ENCODE results near the gene EOLA2. TPM values are rescaled to one million over a fixed set of nuclear protein-coding genes. Genes with fewer than 3 reads are reported as not detected.
"Not testable (repeated sequence)": the region's sequence is repeated elsewhere in the genome, so short reads cannot be mapped to it uniquely, and the experiment has no call there.

Gene EOLA2
- total RNA-seq, 4 donors from 2014 or later, result 16.2 to 42.7 (median 24.0) TPM

DNA sequence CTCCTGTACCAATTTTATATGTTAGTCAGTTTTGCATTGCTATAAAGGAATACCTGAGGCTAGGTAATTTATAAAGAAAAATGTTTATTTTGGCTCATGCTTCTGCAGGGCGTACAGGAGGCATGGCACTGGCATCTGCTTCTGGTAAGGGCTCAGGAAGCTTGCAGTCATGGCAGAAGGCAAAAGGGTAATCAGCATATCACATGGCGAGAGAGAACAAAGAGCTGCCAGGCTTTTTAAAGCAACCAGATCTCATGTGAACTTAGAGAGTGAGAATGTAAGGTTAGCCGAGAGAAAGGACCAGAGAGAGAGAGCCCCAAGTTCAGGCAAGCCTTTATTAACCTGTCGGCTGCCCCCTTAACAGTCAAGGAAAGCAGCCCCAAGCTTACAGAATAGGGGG lies 14.5 kb downstream of the EOLA2 start:
- not testable (repeated sequence) for DNase-seq (ENCODE audit: low spot score); ATAC-seq (ENCODE audit: low FRiP score)

DNA sequence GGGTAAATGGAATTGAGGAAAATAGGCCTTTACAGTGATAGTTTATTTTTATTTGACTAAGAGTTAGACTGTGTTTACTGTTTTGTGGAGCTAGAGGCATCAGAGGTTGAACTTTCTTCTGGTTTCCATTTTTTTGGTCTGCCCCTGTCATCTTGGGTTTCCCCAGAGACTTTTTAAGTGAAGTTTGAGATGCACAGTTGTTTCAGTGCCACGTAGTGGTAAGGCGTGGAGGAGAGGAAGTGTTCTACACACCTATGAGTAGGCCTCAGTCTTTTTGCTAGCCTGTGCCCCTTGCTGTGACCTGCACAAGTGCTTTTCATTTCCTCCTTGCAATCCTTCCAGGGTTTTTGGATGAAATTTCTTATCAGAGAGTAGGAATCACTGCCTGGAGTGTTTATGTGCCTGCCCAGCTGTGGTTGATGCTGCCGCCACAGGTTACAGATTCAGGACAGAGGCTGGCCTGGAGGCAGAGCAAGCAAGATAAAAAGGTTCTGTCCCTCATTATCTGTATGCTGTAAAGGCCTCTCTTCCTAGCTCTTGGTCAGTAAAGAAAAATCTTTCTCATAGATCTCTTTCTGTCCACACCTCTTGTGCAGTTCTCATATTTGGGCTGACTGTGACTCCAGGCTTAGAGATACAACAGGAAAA lies 21.4 kb downstream of the EOLA2 start:
- ATAC-seq (ENCODE audit: low FRiP score) (no peak), DNase-seq (ENCODE audit: low spot score) (no peak)
- no peak for TF ChIP-seq CTCF (IDR thresholded peaks at IDR 0.05)

DNA sequence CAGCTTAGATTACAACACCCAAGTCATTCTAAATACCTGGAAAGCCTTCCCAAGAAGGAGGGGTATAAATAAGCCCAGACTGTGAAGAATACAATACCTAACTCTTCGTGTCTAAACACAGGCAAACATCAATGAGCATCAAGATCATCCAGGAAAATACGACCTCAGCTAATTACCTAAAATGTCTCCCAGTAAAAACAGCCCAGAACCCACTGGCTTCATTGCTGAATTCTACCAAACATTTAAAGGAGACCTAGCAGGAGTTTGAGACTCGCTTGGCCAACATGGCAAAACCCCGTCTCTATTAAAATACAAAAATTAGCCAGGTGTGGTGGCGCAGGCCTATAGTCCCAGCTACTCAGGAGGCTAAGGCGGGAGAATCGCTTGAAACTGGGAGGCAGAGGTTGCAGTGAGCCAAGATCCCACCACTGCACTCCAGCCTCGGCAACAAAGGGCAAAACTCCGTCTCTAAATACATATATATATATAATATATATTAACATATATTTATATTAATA lies 28.1 kb downstream of the EOLA2 start:
- ATAC-seq (ENCODE audit: low FRiP score) (no peak), DNase-seq (ENCODE audit: low spot score) (no peak)

DNA sequence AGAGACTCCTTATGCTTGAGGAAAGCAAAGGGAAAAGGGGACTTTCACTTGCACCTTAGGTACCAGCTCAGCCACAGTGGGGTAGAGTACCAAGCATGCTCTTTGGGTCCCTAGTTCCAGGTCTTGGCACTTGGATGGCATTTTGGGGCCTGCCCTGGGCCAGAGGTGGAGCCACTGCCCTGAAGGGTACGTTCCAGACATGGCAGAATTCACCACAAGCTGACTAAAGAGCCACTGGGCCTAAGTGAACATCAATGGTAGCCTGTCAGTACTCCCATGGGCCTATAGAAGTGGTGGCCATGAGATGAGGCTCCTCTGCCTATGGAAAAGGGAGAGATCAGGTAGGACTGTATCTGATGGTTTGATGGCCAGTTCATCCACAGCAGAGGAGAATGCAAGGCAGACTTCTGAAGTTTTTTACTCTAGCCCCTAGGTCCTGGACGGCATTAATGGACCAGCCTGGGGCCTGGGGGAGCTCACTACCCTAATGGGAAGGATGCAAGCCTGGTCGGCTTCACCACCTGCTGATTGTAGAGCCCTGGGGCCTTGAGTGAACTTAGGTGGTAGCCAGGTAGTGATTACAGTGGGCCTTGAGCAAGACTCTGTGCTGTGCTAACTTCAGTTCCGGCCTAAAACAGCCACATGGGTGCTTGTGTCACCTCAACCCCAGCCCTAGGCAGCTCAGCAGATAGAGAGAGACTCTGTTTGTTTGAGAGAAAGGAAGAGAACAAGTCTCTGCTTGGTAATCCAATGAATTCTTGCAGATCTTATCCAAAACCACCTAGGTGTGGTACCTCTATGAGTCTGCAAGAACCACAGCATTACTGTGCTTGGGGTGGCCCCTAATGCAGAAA lies 28.7 kb downstream of the EOLA2 start:
- TF ChIP-seq CTCF (IDR thresholded peaks at IDR 0.05), result no peak
- no peak for ATAC-seq (ENCODE audit: low FRiP score)
- no peak for DNase-seq (ENCODE audit: low spot score)

More for the DNA sequence above, 28.1 kb downstream of the EOLA2 start:
- TF ChIP-seq CTCF (IDR thresholded peaks at IDR 0.05), result no peak

DNA sequence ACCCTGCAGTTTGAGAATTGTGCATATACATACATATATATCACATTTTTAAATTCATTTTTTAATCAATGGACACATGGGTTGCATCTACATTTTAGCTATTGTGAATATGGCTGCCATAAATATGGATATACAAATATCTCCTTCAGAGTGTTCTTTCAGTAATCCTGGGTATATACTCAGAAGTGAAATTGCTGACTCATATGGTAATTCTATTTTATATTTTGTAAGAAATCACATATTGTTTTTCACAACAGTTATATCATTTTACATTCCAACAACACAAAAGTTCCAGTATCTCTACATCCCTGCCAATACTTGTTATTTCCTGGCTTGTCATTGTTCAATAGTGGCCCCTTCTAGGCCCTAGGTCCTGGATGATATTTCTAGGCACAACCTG lies 29.6 kb downstream of the EOLA2 start:
- ATAC-seq (ENCODE audit: low FRiP score) (no peak), DNase-seq (ENCODE audit: low spot score) (no peak)
- TF ChIP-seq CTCF (IDR thresholded peaks at IDR 0.05), result no peak

DNA sequence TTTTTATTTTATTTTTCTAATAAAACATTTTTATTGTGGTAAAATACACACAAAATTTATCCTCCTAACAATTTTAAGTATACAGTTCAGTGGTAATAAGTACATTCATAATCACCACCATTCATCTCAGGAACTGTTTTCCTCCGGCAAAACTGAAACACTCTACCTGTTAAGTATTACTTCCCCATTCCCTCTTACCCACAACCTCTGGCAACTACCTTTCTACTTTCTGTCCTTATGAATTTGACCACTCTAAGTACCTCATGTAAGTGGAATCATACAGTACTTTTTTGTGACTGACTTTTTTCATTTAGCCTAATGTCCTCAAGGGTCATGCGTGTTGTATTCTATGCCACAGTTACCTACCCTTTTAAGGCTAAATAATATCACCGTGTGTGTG lies 30.0 kb downstream of the EOLA2 start:
- ATAC-seq (ENCODE audit: low FRiP score) (no peak), DNase-seq (ENCODE audit: low spot score) (no peak)
- TF ChIP-seq CTCF (IDR thresholded peaks at IDR 0.05), result no peak

GRCh38 chrX:149903889-149904748 lies 34.2 kb downstream of the EOLA2 start:
- DNase-seq (ENCODE audit: low spot score), result no peak
- ATAC-seq (ENCODE audit: low FRiP score), result no peak
- TF ChIP-seq CTCF (IDR thresholded peaks at IDR 0.05), result no peak
